ENCODE data around the gene LRFN5.
"Not testable (repeated sequence)": the region's sequence is repeated elsewhere in the genome, so short reads cannot be mapped to it uniquely, and the experiment has no call there.

The LRFN5 gene

DNA sequence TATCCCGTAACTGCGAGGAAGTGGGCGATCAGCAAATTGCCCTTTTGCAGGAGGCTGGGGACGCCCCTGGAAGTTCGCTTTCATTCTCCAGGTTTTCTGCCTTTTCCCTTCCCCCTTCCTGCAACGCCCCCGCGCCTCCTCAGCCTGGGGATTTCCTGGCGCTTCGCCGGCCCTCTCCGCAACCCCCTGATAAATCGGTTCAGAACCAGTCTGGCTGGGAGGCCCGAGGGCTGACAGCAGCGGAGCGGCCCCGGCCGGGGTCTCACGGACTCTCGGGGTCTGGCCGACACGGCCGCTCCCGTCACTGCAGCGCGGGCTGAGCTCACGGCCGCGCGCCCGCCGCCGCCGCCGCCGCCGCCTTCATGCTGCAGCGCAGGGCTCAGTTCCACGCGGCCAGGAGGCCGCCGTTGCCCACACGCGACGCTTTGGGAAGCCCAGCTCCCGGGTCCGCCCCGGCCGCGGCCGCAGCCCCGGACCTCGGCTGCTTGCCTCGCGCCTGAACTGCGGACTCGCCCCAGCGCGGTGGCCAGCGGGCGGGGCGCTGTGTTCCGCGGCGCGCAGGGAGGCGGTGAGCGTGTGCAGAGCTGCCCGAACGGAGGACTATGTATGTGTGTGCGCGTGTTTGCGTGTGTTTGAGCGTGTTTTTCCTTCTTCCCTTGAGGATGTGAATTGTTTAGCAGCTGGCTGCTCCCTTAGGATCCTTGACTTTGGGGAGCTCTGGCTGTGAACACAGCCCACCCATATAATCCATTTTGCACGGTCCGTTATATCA lies at the start of gene LRFN5:
Gene LRFN5, plus strand, starts transcription at position 345 of the 772 bp plus-strand sequence.
- Histone ChIP-seq H3F3A (ENCODE audit: control insufficient read depth, insufficient read depth) (no peaks in the 10 kb centered on the region), H4K20me1 (ENCODE audit: control insufficient read depth, insufficient read depth, low read depth, low read length) (no peaks in the 10 kb centered on the region), H3K9me3 (ENCODE audit: control insufficient read depth, insufficient read depth, low read length) (peaks cover 6% of the 10 kb centered on the region; the same call in 1 of the 2 replicates), H3K9me2 (replicated peaks; ENCODE audit: control insufficient read depth, low read length) (no peaks in the 10 kb centered on the region), H3K36me3 (ENCODE audit: control insufficient read depth, low read length) (no peaks in the 10 kb centered on the region), H3K4me2 (ENCODE audit: low read length) (no peak within 1 kb of the TSS), H3K4me3 (ENCODE audit: low read length) (no peak within 1 kb of the TSS), H3K27me3 (ENCODE audit: control insufficient read depth, low read length) (no peaks in the 10 kb centered on the region), H3K4me1 (ENCODE audit: control insufficient read depth, low read length) (no peaks in the 10 kb centered on the region), H3K27ac (ENCODE audit: low read depth, low read length) (no peak within 1 kb of the TSS), H3K79me2 (ENCODE audit: control insufficient read depth, low read length) (no peaks in the 10 kb centered on the region)
- TF ChIP-seq, protein P1, sequence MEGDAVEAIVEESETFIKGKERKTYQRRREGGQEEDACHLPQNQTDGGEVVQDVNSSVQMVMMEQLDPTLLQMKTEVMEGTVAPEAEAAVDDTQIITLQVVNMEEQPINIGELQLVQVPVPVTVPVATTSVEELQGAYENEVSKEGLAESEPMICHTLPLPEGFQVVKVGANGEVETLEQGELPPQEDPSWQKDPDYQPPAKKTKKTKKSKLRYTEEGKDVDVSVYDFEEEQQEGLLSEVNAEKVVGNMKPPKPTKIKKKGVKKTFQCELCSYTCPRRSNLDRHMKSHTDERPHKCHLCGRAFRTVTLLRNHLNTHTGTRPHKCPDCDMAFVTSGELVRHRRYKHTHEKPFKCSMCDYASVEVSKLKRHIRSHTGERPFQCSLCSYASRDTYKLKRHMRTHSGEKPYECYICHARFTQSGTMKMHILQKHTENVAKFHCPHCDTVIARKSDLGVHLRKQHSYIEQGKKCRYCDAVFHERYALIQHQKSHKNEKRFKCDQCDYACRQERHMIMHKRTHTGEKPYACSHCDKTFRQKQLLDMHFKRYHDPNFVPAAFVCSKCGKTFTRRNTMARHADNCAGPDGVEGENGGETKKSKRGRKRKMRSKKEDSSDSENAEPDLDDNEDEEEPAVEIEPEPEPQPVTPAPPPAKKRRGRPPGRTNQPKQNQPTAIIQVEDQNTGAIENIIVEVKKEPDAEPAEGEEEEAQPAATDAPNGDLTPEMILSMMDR (IDR thresholded peaks at IDR 0.05; ENCODE audit: low read depth, low read length, poor library complexity, severe bottlenecking), result no peak
- no peak for TF ChIP-seq EZH2phosphoT487 (IDR thresholded peaks at IDR 0.05; ENCODE audit: borderline replicate concordance, low read length)

DNA sequence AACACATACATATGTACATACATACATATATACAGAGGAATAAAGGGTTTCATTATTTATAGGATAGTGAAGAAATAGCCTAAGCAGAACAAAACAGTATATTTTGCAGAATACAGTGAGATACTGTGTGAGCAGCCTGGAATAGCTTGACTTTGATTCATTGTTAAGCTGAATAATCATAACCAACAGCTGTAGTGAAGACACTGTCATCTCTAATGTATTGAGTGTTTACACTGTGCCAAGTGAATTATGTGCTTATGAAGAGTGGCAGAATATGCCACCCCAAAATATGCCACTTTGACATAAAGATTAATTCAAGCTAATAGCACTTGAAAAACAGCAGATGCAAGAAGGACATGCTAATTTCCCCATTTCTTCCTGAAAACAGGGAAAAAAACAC lies 48.2 kb upstream of the LRFN5 start:
- no peaks in the 10 kb centered on the region for H3K79me2 ChIP-seq (ENCODE audit: control insufficient read depth, low read length)
- H3K4me1 ChIP-seq (ENCODE audit: control insufficient read depth, low read length), result no peaks in the 10 kb centered on the region
- no peaks in the 10 kb centered on the region for H3K36me3 ChIP-seq (ENCODE audit: control insufficient read depth, low read length)
- H3K27me3 ChIP-seq (ENCODE audit: control insufficient read depth, low read length), result no peaks in the 10 kb centered on the region
- no peaks in the 10 kb centered on the region for H3K9me3 ChIP-seq (ENCODE audit: control insufficient read depth, insufficient read depth, low read length)
- H3K9me2 ChIP-seq (replicated peaks; ENCODE audit: control insufficient read depth, low read length), result no peaks in the 10 kb centered on the region
- no peak overlapping the region for H3K4me2 ChIP-seq (ENCODE audit: low read length)
- H4K20me1 ChIP-seq (ENCODE audit: control insufficient read depth, insufficient read depth, low read depth, low read length), result no peaks in the 10 kb centered on the region
- no peak for TF ChIP-seq EZH2phosphoT487 (IDR thresholded peaks at IDR 0.05; ENCODE audit: borderline replicate concordance, low read length)
- TF ChIP-seq, protein P1 (IDR thresholded peaks at IDR 0.05; ENCODE audit: low read depth, low read length, poor library complexity, severe bottlenecking), result no peak
- no peak overlapping the region for H3K27ac ChIP-seq (ENCODE audit: low read depth, low read length)
- no peak overlapping the region for H3K4me3 ChIP-seq (ENCODE audit: low read length)
- no peaks in the 10 kb centered on the region for H3F3A ChIP-seq (ENCODE audit: control insufficient read depth, insufficient read depth)

DNA sequence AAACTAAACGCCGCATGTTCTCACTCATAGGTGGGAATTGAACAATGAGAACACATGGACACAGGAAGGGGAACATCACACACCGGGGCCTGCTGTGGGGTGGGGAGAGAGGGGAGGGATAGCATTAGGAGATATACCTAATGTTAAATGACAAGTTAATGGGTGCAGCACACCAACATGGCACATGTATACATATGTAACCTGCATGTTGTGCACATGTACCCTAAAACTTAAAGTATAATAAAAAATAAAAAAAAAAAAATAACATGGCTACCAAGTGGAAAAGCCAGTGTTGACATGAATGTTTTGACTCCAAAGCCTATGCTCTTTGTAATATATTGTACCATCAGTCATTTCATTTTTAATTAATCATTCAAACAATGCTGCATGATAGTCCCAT lies 39.8 kb upstream of the LRFN5 start:
- H3K27ac ChIP-seq (ENCODE audit: low read depth, low read length); H3K4me3 ChIP-seq (ENCODE audit: low read length); H3K9me3 ChIP-seq (ENCODE audit: control insufficient read depth, insufficient read depth, low read length); H3K27me3 ChIP-seq (ENCODE audit: control insufficient read depth, low read length); H3K79me2 ChIP-seq (ENCODE audit: control insufficient read depth, low read length); H3F3A ChIP-seq (ENCODE audit: control insufficient read depth, insufficient read depth); H3K4me2 ChIP-seq (ENCODE audit: low read length); H3K36me3 ChIP-seq (ENCODE audit: control insufficient read depth, low read length); H3K9me2 ChIP-seq (replicated peaks; ENCODE audit: control insufficient read depth, low read length); H3K4me1 ChIP-seq (ENCODE audit: control insufficient read depth, low read length); H4K20me1 ChIP-seq (ENCODE audit: control insufficient read depth, insufficient read depth, low read depth, low read length): not testable (repeated sequence)

DNA sequence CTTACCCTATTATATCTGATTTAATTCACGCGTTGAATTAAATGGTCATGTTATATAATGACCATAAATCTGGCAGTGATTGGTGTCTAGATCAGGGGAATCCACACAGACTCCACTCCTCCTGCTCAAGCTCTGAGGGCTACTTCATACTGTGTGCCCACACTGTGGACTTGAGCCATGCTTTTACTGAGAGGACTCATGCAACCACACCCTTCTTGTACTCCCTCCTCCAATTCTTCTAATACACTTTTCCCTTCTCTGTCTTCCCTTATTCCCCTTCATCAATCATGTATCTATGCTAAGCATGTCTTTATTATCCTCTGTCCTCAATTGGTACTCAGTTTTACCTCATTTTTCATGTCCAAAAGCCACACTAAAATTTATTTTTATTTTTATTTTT lies 37.7 kb upstream of the LRFN5 start:
- Histone ChIP-seq H3K4me1 (ENCODE audit: control insufficient read depth, low read length) (no peaks in the 10 kb centered on the region), H3K79me2 (ENCODE audit: control insufficient read depth, low read length) (no peaks in the 10 kb centered on the region), H3K9me2 (replicated peaks; ENCODE audit: control insufficient read depth, low read length) (no peaks in the 10 kb centered on the region; the same call in 1 of the 2 replicates), H3K27ac (ENCODE audit: low read depth, low read length) (no peak overlapping the region), H3F3A (ENCODE audit: control insufficient read depth, insufficient read depth) (no peaks in the 10 kb centered on the region), H3K9me3 (ENCODE audit: control insufficient read depth, insufficient read depth, low read length) (peaks cover 3% of the 10 kb centered on the region; the same call in 1 of the 2 replicates), H3K4me3 (ENCODE audit: low read length) (no peak overlapping the region), H3K36me3 (ENCODE audit: control insufficient read depth, low read length) (no peaks in the 10 kb centered on the region), H3K27me3 (ENCODE audit: control insufficient read depth, low read length) (no peaks in the 10 kb centered on the region), H4K20me1 (ENCODE audit: control insufficient read depth, insufficient read depth, low read depth, low read length) (no peaks in the 10 kb centered on the region), H3K4me2 (ENCODE audit: low read length) (no peak overlapping the region)
- no peak for TF ChIP-seq EZH2phosphoT487 (IDR thresholded peaks at IDR 0.05; ENCODE audit: borderline replicate concordance, low read length)
- TF ChIP-seq, protein P1 (IDR thresholded peaks at IDR 0.05; ENCODE audit: low read depth, low read length, poor library complexity, severe bottlenecking), result no peak
